ENCODE results near the gene IFNW1.

GRCh38 chr9:21119093-21119770, 22.4 kb downstream of the IFNW1 start:
- TF ChIP-seq TCF7L2 (IDR thresholded peaks at IDR 0.05; ENCODE audit: low read depth, low read length) (no peak), CTCF (IDR thresholded peaks at IDR 0.05) (no peak)
